SU-DHL-6 (cell line): ENCODE data around the gene PALLD.

Experiments used
- EZH2phosphoT487 ChIP-seq: fragments of 200-600 bp; sonication (generic), shearing (Covaris generic); conservative IDR thresholded peaks from 2 replicates; pipeline ENCODE4 v1.6.1; 2018; ENCODE audit warnings: mild to moderate bottlenecking, antibody characterized with exemption, low read length, moderate library complexity, mixed read lengths
- TF ChIP-seq, protein P1 (sequence below): fragments of 200-600 bp; sonication (generic); IDR thresholded peaks from one replicate; pipeline ENCODE4 v1.5.1; 2017; ENCODE audit warnings: antibody characterized with exemption, mild to moderate bottlenecking, low read length, moderate library complexity; ENCODE audit not compliant: insufficient read depth, poor library complexity, severe bottlenecking

DNA sequence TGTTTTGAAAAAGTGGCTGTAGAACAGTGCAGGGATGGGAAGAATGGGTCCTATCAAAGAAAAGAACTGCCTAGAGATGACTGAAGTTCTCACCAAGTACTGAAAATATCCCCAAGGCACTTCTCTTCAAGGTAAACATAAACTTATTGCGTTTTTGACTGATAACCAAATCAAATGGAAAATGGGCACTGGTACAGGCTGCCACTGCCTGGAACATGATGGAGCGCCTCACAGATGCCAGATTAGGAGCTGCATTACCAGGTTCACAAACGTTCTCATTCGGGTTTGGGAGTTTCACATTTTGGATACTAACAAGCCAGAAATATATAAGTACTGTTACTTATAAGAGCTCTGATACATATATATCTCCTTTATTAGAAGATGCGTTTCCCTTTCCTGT, 371.9 kb downstream of the PALLD start:
- TF ChIP-seq, protein P1, sequence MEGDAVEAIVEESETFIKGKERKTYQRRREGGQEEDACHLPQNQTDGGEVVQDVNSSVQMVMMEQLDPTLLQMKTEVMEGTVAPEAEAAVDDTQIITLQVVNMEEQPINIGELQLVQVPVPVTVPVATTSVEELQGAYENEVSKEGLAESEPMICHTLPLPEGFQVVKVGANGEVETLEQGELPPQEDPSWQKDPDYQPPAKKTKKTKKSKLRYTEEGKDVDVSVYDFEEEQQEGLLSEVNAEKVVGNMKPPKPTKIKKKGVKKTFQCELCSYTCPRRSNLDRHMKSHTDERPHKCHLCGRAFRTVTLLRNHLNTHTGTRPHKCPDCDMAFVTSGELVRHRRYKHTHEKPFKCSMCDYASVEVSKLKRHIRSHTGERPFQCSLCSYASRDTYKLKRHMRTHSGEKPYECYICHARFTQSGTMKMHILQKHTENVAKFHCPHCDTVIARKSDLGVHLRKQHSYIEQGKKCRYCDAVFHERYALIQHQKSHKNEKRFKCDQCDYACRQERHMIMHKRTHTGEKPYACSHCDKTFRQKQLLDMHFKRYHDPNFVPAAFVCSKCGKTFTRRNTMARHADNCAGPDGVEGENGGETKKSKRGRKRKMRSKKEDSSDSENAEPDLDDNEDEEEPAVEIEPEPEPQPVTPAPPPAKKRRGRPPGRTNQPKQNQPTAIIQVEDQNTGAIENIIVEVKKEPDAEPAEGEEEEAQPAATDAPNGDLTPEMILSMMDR: no peak
- no peak for TF ChIP-seq EZH2phosphoT487
